NCI-H345 treated with DMSO at 0.1 percent for 48 hours (cell line): ENCODE data around the gene CAMTA1.

Experiments used
- DNase-seq: peaks from one replicate; lab custom pipeline; 2025; ENCODE audit not compliant: unreplicated experiment; lab: John Stamatoyannopoulos, UW

CAMTA1 gene

DNA sequence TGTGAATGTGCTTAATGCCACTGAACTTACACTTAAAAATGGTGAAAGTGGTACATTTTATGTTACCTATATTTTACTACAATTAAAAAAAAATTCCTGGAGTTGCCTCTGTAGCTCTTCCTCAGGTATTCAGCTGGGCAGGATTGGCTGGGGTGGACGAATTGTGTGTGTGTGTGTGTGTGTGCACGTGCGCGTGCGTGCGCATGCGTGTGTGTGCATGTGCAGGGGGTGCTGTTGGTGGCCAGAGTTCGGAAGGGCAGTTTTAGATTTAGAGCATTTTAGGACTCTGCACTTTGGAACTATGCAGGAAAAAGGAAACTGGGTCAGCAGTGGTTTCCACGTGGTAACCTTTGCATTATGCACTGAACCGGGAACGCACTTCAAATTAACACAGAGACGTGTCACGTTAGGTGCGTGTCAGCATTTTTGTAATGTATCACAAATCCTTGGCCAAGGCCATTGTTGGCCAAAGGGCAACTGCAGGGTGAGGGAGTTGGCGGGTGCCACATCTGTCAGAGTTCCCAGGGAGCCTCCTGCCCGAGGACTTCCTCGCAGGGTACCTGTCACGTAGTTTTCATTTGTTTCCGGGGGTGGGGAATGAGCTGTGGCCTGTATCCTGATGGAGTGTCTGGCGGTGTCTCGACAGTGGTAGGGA is 312.8 kb downstream of the CAMTA1 start:
- no peak for DNase-seq

DNA sequence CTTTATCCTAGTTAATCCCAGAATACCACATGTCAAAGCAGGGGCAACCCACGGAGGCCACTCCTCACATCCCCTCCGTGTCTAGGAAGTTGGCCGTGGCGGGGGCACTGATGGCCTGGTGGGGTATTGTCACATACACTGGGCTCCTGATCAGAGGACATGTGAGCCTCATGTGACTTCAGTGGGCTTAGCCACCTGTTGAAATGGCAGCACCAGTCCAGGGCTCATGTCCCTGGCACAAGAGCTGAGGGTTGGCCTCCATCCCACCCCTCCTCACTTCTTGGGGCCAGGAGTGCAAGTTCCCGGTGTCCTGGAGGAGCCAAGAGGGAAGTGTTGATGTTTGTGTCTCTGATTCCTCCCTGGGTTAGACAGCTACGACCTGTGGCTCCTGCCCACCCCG is 313.4 kb downstream of the CAMTA1 start:
- no peak for DNase-seq

GRCh38 chr1:7100479-7100878 is 315.2 kb downstream of the CAMTA1 start:
- no peak for DNase-seq

GRCh38 chr1:7101187-7101586 is 315.9 kb downstream of the CAMTA1 start:
- no peak for DNase-seq

- DNase-seq = no peak
These were observed 318.1 kb downstream of the CAMTA1 start for GRCh38 chr1:7103361-7103782.

DNA sequence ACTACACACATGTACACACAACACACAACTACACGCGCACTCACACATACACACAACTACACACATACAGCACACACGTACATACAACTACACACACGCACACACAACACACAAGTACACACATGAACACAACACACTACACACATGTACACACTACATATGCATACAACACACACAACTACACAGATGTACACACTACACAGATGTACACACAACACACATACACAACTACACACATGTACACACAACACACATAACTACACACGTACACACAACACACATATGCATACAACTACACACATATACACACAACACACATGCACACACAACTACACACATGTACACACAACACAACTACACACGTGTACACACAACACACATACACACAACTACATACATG is 318.6 kb downstream of the CAMTA1 start:
- DNase-seq = no peak

DNA sequence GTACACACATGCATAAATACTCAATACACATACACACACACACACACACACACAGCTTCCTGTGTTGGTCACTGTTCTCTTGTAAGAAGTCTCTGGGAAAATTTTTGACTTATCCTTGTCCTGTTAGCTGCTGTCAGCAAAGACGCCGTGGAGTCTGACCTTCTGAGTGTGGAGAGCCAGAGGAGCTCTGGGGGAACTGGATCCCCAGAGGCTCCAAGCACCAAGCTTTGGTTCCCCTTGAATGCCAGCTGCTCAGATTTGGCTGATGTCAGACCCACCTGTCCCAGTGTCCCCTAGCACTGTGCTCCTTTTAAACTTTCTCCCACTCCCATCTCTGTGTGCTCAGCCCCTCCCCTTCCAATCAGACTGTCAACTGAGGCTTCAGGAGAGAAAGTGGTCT is 319.1 kb downstream of the CAMTA1 start:
- no peak for DNase-seq

DNA sequence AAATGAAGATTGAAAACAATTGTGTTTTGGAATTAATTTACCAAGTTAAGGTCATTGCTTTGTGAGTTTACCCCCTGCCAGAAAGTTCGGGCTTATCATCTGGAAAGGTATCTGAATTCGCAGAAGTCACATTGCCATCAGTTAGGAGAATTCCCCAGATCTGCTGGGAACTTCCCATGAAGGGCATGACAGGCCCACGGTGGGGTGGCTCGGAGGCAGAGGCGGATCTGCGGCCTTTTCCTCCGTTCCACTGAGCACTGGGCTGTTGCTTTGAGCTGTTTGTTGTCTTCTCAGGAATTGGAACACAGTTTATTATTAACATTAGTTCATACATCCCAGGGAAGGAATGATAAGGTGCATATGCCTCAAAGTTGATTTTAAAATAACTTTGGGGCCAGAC is 320.0 kb downstream of the CAMTA1 start:
- DNase-seq = no peak

DNA sequence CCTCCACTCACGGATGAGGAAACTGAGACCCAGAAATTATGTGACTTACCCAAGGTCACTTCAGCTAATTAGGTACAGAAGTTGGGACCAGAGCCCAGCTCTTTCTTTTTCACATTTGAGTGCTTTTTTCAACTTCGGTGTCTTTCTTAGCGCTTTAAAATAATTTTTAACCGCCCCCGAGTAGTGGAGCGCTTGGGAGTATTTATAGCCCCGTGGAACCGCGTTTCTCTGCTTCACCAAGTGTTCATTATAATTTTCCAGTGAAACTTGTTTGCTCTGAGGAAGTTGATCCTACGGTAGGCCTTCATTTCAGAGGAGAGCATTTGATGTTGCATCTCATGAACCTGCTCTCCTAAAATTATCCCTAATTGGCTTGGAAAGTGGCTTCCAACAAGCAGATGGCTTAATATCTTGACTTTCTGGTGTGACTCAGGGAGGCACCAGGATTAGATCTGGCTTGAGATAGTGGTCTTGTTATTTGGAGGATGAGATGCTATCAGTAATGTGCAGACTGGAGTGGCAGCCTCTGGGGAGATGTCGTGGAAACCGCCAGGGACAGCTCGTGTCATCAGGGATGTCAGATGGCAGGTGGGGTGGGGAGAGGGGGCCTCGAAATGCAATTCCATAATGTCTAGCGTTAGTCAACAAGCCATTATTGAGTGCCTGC is 321.3 kb downstream of the CAMTA1 start:
- no peak for DNase-seq

DNA sequence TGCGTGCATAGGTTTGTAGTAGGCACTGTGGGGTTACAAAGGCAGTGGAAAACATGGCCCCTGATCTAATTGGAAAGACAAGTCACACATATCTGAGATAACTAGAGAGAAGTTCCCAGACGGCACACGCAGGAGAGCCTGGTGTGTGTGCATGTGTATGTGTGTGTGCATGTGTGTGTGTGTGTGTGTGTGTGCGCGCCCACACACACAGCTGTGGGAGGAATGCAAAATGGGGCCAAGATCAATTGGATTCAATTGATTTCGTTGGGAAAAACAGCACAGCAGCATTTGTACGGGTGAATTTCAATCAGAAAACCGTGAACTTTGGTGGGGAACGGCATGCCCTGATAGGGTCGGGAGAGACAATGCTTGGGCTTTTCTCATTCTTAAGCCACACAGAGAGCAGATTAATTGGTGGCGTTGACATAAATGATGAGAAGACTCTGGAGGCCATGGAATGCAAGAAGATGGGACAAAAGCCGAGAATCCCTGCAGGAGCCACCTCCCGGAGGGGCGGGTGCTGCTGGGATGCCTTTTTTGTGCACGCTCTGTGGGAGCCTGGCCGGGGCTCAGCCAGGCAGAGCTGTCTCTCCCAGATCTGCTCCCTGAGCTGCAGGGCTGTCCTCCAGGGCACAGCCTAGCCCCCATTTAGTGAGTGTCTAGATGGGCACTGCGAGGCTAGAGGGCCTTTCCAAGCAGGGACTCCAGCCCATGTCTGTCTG is 322.0 kb downstream of the CAMTA1 start:
- DNase-seq = no peak

DNA sequence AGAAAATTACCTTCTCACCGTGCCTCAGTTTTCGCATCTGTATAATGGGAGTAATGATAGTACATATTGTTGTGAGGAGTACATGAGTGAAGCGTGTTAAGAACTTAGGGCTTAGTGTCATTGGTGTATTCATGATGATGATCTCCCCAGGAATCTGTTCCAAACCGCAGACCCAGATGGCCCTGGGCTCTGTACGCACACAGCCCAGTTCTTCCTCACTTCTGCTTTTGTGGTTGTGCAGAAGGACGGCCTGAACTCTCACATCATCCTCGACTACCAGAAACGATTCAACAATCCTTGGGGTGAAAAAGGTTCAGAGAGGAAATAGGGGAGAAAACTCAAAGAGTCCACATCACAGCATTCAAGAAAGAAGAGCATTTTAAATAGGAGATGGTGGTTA is 323.0 kb downstream of the CAMTA1 start:
- DNase-seq = no peak

GRCh38 chr1:7109901-7110300 is 324.6 kb downstream of the CAMTA1 start:
- no peak for DNase-seq

GRCh38 chr1:7110321-7110720 is 325.1 kb downstream of the CAMTA1 start:
- DNase-seq = no peak

DNA sequence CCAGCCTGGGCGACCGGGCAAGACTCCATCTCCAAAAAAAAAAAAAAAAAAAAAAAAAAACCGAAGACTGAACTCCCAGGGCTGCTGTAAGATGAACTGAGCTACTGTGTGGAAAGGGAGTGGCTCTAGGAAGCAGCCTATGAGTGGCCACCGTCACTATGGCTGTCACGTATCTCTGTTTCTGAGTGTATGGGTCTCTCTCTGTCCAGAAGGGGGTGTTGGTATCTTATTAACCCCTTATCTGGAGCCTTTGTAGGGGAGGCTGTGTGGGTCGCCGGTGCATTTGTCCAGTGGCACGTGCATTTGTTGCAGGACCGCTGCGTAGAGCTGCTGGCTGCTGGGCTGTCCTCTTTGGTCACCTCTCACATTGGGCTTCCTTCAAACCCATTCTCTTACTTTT is 326.6 kb downstream of the CAMTA1 start:
- no peak for DNase-seq

DNA sequence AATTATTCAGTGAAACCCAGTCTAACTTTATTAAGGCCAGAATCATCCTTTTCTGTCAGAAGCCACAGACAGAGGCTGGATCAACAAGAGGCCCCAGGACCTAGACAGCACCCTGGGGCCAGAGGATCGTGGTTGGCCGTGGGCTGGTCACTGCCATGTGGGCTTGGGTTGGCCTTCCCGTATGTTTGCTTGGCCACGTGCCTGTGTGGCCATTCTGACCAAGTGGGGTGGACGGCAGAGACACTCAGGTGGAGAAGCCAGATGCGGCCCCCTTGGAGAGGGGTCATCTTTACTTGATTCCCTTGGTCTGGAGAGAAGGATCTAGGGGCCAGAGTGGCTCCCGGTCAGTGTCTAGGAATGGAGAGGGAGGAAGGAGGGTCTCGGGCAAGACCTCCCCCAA is 327.9 kb downstream of the CAMTA1 start:
- DNase-seq = no peak

- DNase-seq = no peak
These were observed 328.6 kb downstream of the CAMTA1 start for GRCh38 chr1:7113822-7114221.

DNA sequence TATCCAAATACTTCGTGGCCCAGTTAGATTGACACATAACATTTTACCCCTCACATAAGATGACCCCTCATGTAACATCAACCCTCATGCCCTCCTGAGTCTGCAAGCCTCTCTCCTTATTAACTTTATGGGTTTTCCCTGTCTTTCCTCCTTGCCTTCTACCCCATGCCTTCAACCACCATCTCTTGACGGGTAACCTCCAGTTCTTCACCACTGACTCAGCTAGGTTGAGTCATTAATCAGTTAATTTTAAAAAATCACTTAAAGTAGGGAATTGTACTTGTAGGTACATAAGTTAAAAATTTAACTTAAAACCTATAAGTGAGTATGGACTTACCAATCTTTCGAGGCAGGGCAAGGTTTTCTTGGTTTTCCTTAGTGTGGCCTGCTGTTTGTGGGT is 330.7 kb downstream of the CAMTA1 start:
- DNase-seq = no peak

DNA sequence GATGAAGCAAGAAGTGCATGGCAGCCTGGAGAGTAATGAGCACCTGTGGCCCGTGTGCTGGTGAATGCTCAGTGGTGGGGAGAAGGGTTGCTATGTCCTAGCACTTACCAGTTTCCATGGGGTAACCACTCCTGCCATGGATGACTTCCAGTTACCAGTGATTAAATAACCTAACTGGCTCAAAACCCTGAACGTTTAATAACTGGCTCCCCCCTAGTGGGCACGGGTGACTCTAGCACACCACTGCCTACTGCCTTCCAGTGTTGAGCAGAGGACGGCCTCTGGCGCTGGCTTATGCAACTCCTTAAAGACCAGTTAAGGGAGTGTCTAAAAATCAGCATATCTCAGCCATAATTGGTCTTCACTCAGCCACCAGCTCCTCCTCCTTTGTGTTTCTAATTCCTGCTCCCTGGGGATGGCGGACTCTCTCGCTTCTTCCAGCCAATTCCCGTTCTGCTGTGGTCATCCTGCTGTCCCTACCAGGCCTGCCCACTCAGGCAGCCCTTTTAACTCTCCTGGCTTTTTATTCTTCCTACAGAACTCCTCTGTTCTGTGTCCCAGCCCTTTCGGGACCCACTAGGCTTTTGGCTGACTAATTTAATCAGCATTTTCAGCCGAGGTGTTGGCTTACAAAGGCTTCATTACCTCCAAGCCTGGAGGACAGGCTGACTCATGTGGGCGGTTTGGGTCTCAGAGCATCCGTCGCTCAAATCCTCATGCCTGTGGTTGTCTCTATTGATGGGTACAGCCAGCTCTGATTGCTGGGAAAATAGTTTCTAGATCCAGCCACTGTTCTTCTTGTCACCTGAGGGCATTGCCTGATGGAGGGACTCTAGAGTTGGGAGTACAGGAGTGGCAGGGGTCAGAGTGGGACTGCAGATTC is 332.4 kb downstream of the CAMTA1 start:
- peak; percentile 59 for DNase-seq

DNA sequence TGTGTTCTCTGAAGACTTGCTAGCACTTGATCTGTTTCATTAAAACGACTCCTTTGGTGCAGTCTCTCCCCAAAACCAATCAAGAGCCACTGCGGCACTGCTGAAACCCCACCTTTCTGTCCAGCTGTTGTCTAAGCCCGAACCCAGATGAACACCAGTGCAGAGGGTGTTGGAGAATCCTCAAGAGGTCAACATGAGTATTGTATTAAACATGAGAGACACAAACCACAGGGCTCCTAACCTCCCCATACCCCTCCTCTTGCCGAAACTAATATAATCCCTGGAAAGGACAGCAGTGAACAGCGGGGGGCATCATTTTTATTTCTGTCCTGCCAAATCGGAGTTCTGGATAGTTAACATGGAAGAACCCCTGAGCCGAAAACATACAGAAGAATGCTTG is 333.9 kb downstream of the CAMTA1 start:
- DNase-seq = no peak

- no peak for DNase-seq
These were observed 335.8 kb downstream of the CAMTA1 start for GRCh38 chr1:7120863-7121621.

DNA sequence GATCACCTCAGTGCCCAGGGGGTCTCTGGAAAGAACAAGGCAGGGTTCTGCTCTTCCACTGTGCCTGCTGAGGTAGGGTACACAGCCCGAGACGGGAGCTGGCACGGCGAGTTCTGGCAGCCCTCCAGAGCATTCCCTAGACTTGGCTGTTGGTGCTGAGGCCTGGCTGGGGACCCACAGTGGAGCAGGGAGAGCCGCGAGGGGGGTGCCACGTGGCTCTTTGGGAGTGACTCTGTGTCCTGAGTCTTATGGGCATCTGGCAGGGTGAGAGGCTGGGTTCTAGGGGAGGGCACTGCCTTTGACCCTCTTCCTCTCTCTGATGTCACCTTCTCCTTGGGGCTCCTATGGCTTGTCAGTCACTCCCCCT is 336.4 kb downstream of the CAMTA1 start:
- DNase-seq = no peak
